Osteoblast (primary cell): ENCODE measurements around the gene PITPNC1. TPM values are rescaled to one million over a fixed set of nuclear protein-coding genes. Genes with fewer than 3 reads are reported as not detected.
A peak's percentile ranks its signal among the peaks of the same experiment; 100 is the strongest.

ENCODE experiments used
- DNase-seq: peaks from one replicate; pipeline ENCODE4 v3.0.0; 2011; ENCODE audit warnings: low spot score, mixed read lengths; ENCODE audit not compliant: insufficient read length; ENCODE audit errors: missing footprints
- H2AFZ ChIP-seq: 2 replicates; pipeline ENCODE4 v1.6.0; 2011; ENCODE audit warnings: mild to moderate bottlenecking, low read length
- H3K27ac ChIP-seq: 2 replicates; pipeline ENCODE4 v1.5.1; 2011; ENCODE audit warnings: mild to moderate bottlenecking, low read depth, low read length, moderate library complexity
- H3K27me3 ChIP-seq: 2 replicates; pipeline ENCODE4 v1.6.0; 2012; ENCODE audit warnings: mild to moderate bottlenecking, control low read depth, inconsistent platforms, low read length, moderate library complexity; ENCODE audit not compliant: insufficient read depth
- H3K36me3 ChIP-seq: 2 replicates; pipeline ENCODE4 v1.5.1; 2011; ENCODE audit warnings: mild to moderate bottlenecking, low read length, control low read depth, moderate library complexity; ENCODE audit not compliant: insufficient read depth
- H3K4me1 ChIP-seq: 2 replicates; pipeline ENCODE4 v1.5.1; 2011; ENCODE audit warnings: mild to moderate bottlenecking, low read length, control low read depth, moderate library complexity; ENCODE audit not compliant: insufficient read depth
- H3K4me2 ChIP-seq: 2 replicates; pipeline ENCODE4 v1.6.0; 2011; ENCODE audit warnings: mild to moderate bottlenecking, low read length; ENCODE audit not compliant: insufficient read depth
- H3K4me3 ChIP-seq: fragments of 200-600 bp; sonication (generic); 3 replicates; pipeline ENCODE4 v1.5.1; 2012; ENCODE audit warnings: mild to moderate bottlenecking, low read length, inconsistent platforms; ENCODE audit not compliant: insufficient read depth
- H3K79me2 ChIP-seq: 2 replicates; pipeline ENCODE4 v1.6.0; 2012; ENCODE audit warnings: mild to moderate bottlenecking, low read length, control low read depth, inconsistent platforms; ENCODE audit not compliant: insufficient read depth
- H3K9me3 ChIP-seq: 2 replicates; pipeline ENCODE4 v1.5.1; 2011; ENCODE audit warnings: low read depth, low read length, control low read depth
- H4K20me1 ChIP-seq: 2 replicates; pipeline ENCODE4 v1.6.0; 2012; ENCODE audit warnings: mild to moderate bottlenecking, low read length, control low read depth; ENCODE audit not compliant: insufficient read depth
- total RNA-seq: library from RNA; depleted of rRNA; stranded (reverse); fragments of >200 nt; gene quantifications from 2 replicates; pipeline ENCODE4 v1.2.3, GENCODE V29; 2012
- TF ChIP-seq, protein P1 (sequence below): IDR thresholded peaks from 2 replicates; pipeline ENCODE4 v1.5.1; 2011; ENCODE audit warnings: mild to moderate bottlenecking, low read depth, low read length, moderate library complexity; ENCODE audit errors: extremely low read depth

The PITPNC1 gene
- total RNA-seq, 1 donor, result 6.2 TPM

DNA sequence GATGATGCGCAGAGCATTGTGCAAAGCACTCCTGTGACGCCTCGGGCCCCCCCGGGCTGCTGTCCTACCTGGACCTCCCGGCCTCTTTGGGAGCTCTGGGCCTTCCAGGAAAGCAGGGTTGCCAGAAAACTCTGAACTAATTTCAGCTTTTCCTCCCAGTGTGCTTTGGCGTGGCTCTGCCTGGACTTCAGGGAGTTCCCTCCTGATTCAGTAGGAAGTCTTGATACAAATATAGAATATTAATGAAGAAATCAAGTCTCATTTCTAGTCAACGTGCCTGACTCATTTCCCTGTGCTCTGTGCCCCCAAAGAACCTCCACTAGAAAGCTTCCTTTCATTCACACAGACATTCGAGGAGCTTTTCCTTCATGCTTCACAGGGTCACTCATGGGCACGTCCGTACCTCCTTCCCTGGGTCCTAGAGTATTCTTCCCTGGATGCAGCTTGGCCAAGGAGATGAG, 256.7 kb downstream of the PITPNC1 start:
- peak; percentile 56 for DNase-seq
- no peak overlapping the region for H2AFZ ChIP-seq
- TF ChIP-seq, protein P1, sequence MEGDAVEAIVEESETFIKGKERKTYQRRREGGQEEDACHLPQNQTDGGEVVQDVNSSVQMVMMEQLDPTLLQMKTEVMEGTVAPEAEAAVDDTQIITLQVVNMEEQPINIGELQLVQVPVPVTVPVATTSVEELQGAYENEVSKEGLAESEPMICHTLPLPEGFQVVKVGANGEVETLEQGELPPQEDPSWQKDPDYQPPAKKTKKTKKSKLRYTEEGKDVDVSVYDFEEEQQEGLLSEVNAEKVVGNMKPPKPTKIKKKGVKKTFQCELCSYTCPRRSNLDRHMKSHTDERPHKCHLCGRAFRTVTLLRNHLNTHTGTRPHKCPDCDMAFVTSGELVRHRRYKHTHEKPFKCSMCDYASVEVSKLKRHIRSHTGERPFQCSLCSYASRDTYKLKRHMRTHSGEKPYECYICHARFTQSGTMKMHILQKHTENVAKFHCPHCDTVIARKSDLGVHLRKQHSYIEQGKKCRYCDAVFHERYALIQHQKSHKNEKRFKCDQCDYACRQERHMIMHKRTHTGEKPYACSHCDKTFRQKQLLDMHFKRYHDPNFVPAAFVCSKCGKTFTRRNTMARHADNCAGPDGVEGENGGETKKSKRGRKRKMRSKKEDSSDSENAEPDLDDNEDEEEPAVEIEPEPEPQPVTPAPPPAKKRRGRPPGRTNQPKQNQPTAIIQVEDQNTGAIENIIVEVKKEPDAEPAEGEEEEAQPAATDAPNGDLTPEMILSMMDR, result no peak
- peaks cover 3% of the 10 kb centered on the region for H3K4me1 ChIP-seq
- H3K4me3 ChIP-seq, result no peak overlapping the region
- no peaks in the 10 kb centered on the region for H3K36me3 ChIP-seq
- H3K27ac ChIP-seq, result no peak overlapping the region
- no peaks in the 10 kb centered on the region for H4K20me1 ChIP-seq
- H3K4me2 ChIP-seq, result no peak overlapping the region
- H3K9me3 ChIP-seq, result no peaks in the 10 kb centered on the region
- no peaks in the 10 kb centered on the region for H3K27me3 ChIP-seq
- no peaks in the 10 kb centered on the region for H3K79me2 ChIP-seq

DNA sequence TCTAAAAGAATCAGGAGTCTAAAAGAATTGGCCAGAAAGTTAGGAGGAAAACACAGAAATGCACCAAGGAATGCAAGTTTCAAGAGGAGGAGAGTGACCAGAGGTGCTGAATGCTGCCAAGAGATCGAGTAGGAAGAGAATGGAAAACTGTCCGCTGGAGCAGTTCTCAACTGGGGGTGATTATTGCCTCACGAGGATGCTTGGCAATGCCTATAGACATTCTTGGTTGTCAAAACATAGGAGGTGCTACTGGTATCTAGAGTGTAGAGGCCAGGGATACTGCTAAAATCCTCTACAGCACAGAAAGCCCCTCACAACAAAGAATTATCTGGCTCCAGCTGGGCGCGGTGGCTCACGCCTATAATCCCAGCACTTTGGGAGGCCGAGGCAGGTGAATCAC, 258.6 kb downstream of the PITPNC1 start:
- TF ChIP-seq, protein P1, result no peak
- Histone ChIP-seq H3K4me2 (no peak overlapping the region), H3K27me3 (no peaks in the 10 kb centered on the region), H4K20me1 (no peaks in the 10 kb centered on the region), H3K4me1 (no peaks in the 10 kb centered on the region), H3K4me3 (no peak overlapping the region), H3K79me2 (no peaks in the 10 kb centered on the region), H3K9me3 (no peaks in the 10 kb centered on the region), H3K36me3 (no peaks in the 10 kb centered on the region), H3K27ac (no peak overlapping the region), H2AFZ (no peak overlapping the region)
- DNase-seq, result no peak

DNA sequence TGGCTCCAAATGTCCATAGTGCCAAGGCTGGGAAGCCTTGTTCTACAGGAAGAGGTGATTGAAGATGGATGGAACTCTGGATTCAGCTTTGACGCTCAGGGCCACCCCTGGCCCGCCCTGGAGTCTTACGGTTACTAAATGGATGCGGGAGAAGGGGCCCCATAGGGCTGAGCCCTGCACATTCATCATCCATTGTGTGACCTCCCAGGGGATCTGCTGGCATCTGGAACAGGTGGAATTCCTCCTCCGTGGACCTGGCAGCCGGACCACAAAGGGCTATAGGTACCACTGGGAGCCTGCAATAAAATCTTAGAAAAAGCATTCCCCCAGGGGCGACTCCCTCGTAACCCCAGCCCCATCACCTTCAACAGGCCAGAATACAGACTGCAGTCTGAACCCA, 259.2 kb downstream of the PITPNC1 start:
- Histone ChIP-seq H3K27ac (no peak overlapping the region), H3K4me2 (no peak overlapping the region), H2AFZ (no peak overlapping the region), H3K4me3 (no peak overlapping the region), H3K4me1 (no peaks in the 10 kb centered on the region), H3K79me2 (no peaks in the 10 kb centered on the region), H4K20me1 (no peaks in the 10 kb centered on the region), H3K36me3 (no peaks in the 10 kb centered on the region), H3K27me3 (no peaks in the 10 kb centered on the region), H3K9me3 (no peaks in the 10 kb centered on the region)
- TF ChIP-seq, protein P1, result no peak
- DNase-seq, result no peak

DNA sequence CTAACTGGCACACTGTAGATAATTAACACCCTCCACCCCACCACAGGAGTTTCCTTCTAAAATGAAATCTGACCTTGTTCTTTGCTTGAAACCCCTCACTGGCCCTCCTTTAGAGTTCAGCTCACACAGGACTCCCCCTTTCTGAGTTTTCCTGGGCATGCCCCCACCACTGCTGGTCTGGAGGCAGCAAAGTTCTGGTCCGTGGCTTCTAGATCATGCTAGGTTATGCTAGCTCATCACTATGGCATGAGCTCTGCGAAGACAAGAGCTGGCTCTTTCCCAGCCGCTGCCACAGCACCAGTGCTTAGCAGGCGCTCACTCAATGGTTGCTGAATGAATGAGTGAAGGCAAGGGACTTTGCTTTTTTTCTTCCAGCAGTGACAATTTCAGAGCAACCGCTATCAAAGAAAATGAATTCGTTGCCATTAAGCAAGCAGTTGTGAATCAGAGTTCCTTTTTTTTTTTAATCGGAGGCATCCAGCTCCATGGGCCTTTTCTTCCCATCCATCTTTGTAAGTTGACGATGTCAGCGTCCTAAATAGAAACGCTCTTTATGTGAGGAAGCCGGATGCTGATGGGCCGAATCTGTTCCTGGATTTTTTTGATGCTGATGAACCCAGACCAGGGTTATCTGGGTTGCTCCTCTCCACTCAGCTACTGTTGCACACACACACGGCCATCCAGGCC, 259.9 kb downstream of the PITPNC1 start:
- Histone ChIP-seq H3K36me3 (no peaks in the 10 kb centered on the region), H3K27ac (no peak overlapping the region), H2AFZ (no peak overlapping the region), H3K4me3 (no peak overlapping the region), H3K4me1 (no peaks in the 10 kb centered on the region), H4K20me1 (no peaks in the 10 kb centered on the region), H3K9me3 (no peaks in the 10 kb centered on the region), H3K27me3 (no peaks in the 10 kb centered on the region), H3K4me2 (no peak overlapping the region), H3K79me2 (no peaks in the 10 kb centered on the region)
- DNase-seq, result no peak
- TF ChIP-seq, protein P1, result no peak
